Suprapubic skin (tissue), 4 donors: Measurements from ENCODE around the gene AJAP1. TPM values are rescaled to one million over a fixed set of nuclear protein-coding genes. Genes with fewer than 3 reads are reported as not detected.

Experiments
- DNase-seq, 2 donors: peaks; one replicate each; pipeline ENCODE4 v3.0.0-alpha.2; 2019; ENCODE audit warnings: low spot score in 2 of 2
- H3K27ac ChIP-seq: fragments of 200-600 bp; sonication (generic); one replicate; pipeline ENCODE4 v1.5.1; 2019
- H3K27me3 ChIP-seq: fragments of 200-600 bp; sonication (generic); one replicate; pipeline ENCODE4 v1.5.1; 2019
- H3K36me3 ChIP-seq: fragments of 200-600 bp; sonication (generic); one replicate; pipeline ENCODE4 v1.5.1; 2019
- H3K4me1 ChIP-seq: fragments of 200-600 bp; sonication (generic); one replicate; pipeline ENCODE4 v1.5.1; 2019
- H3K4me3 ChIP-seq: fragments of 200-600 bp; sonication (generic); one replicate; pipeline ENCODE4 v1.5.1; 2019; ENCODE audit warnings: mild to moderate bottlenecking
- H3K9me3 ChIP-seq: fragments of 200-600 bp; sonication (generic); one replicate; pipeline ENCODE4 v1.5.1; 2019
- CTCF ChIP-seq, 2 donors: fragments of 200-600 bp in 1 of 2; fragments of 450-650 bp in 1 of 2; sonication (generic) in 1 of 2; IDR thresholded peaks; one replicate each; pipeline ENCODE4 v1.5.1; 2016 to 2019; ENCODE audit warnings: antibody characterized with exemption in 2 of 2, mild to moderate bottlenecking in 1 of 2, moderate library complexity in 1 of 2
- EP300 ChIP-seq: sonication (generic); formaldehyde crosslinking; IDR thresholded peaks from one replicate; pipeline ENCODE4 v1.6.1; 2017; ENCODE audit warnings: antibody characterized with exemption
- POLR2A ChIP-seq, 2 donors: fragments of 450-650 bp; IDR thresholded peaks; one replicate each; pipeline ENCODE4 v1.6.1; 2017; ENCODE audit warnings: antibody characterized with exemption in 2 of 2, mild to moderate bottlenecking in 2 of 2, moderate library complexity in 2 of 2
- POLR2AphosphoS5 ChIP-seq, 3 donors: sonication (generic); formaldehyde crosslinking; IDR thresholded peaks; one replicate each; pipeline ENCODE4 v1.6.1; 2017; ENCODE audit warnings: antibody characterized with exemption in 3 of 3
- WGBS: methylation state at CpG from one replicate; pipeline ENCODE4 v1.1.5; 2018; 5-methylcytosine and 5-hydroxymethylcytosine counted together
- total RNA-seq, 4 donors: library from RNA; depleted of rRNA; stranded (reverse); fragments of >200 nt; gene quantifications; one replicate each; pipeline ENCODE4 v1.1.0, GENCODE V29; 2016

Gene AJAP1
- total RNA-seq, 4 donors from 2014 or later, result 0.11 to 2.3 (median 0.80) TPM

- WGBS, result 77% methylated on average over 4 of the region's 9 CpGs
- no peak overlapping the region for H3K27ac ChIP-seq
- no peak for DNase-seq
- TF ChIP-seq POLR2A (IDR thresholded peaks at IDR 0.05) (no peak), EP300 (no peak), CTCF (IDR thresholded peaks at IDR 0.05) (no peak), POLR2AphosphoS5 (IDR thresholded peaks at IDR 0.05) (no peak)
- no peaks in the 10 kb centered on the region for H3K36me3 ChIP-seq
- peaks cover 8% of the 10 kb centered on the region for H3K9me3 ChIP-seq
- peaks cover 11% of the 10 kb centered on the region for H3K27me3 ChIP-seq
- H3K4me3 ChIP-seq, result no peak overlapping the region
- H3K4me1 ChIP-seq, result no peaks in the 10 kb centered on the region
Observed at GRCh38 chr1:4681026-4681425, 26.6 kb downstream of the AJAP1 start.

GRCh38 chr1:4682607-4683220, 28.3 kb downstream of the AJAP1 start:
- H3K4me3 ChIP-seq, result no peak overlapping the region
- no peak for DNase-seq
- TF ChIP-seq EP300 (no peak), POLR2A (IDR thresholded peaks at IDR 0.05) (no peak), POLR2AphosphoS5 (IDR thresholded peaks at IDR 0.05) (no peak), CTCF (IDR thresholded peaks at IDR 0.05) (no peak)
- no peak overlapping the region for H3K27ac ChIP-seq
- WGBS, result 76% methylated on average over 2 of the region's 2 CpGs
- H3K36me3 ChIP-seq, result no peaks in the 10 kb centered on the region
- no peaks in the 10 kb centered on the region for H3K4me1 ChIP-seq
- peaks cover 8% of the 10 kb centered on the region for H3K9me3 ChIP-seq
- H3K27me3 ChIP-seq, result peaks cover 11% of the 10 kb centered on the region

- Histone ChIP-seq H3K9me3 (peaks cover 1% of the 10 kb centered on the region), H3K27me3 (peaks cover 11% of the 10 kb centered on the region), H3K4me1 (no peaks in the 10 kb centered on the region), H3K4me3 (no peak overlapping the region), H3K27ac (no peak overlapping the region), H3K36me3 (no peaks in the 10 kb centered on the region)
- no peak for TF ChIP-seq POLR2AphosphoS5 (IDR thresholded peaks at IDR 0.05)
- TF ChIP-seq CTCF (IDR thresholded peaks at IDR 0.05), result no peak
- TF ChIP-seq EP300, result no peak
- TF ChIP-seq POLR2A (IDR thresholded peaks at IDR 0.05), result no peak
- 80% methylated on average over 8 of the region's 8 CpGs for WGBS
- DNase-seq, result no peak
Observed at GRCh38 chr1:4684136-4684535, 29.7 kb downstream of the AJAP1 start.

- TF ChIP-seq POLR2AphosphoS5 (IDR thresholded peaks at IDR 0.05) (no peak), POLR2A (IDR thresholded peaks at IDR 0.05) (no peak), EP300 (no peak), CTCF (IDR thresholded peaks at IDR 0.05) (no peak)
Observed at GRCh38 chr1:4684864-4685522, 30.6 kb downstream of the AJAP1 start.

DNA sequence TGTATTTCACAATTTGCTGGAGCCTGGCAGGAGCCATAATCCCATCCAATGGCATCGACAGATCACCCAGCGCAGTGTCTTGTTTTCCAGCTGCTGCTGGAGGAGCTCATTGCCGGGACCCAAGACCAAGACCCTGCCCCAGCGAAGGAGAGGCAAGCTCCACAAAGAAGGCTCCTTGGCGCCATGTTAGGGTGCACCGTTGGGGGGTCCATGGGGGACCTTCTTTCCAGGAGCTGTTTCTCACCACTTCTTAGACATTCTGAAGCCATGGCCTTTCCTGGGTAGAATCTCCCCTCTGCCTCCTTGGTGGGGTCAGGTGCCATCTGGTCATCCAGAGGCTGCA, 31.1 kb downstream of the AJAP1 start:
- H3K27me3 ChIP-seq, result peaks cover 11% of the 10 kb centered on the region
- no peaks in the 10 kb centered on the region for H3K9me3 ChIP-seq
- no peaks in the 10 kb centered on the region for H3K36me3 ChIP-seq
- TF ChIP-seq CTCF (IDR thresholded peaks at IDR 0.05) (no peak), POLR2A (IDR thresholded peaks at IDR 0.05) (no peak), POLR2AphosphoS5 (IDR thresholded peaks at IDR 0.05) (no peak), EP300 (no peak)
- WGBS, result no CpG with 5 or more reads among the region's 6 CpGs
- H3K4me1 ChIP-seq, result no peaks in the 10 kb centered on the region
- no peak overlapping the region for H3K4me3 ChIP-seq
- H3K27ac ChIP-seq, result no peak overlapping the region
- no peak for DNase-seq

More at GRCh38 chr1:4684864-4685522, 30.6 kb downstream of the AJAP1 start:
- no peak overlapping the region for H3K27ac ChIP-seq
- H3K4me1 ChIP-seq, result no peaks in the 10 kb centered on the region
- no peaks in the 10 kb centered on the region for H3K36me3 ChIP-seq
- no peaks in the 10 kb centered on the region for H3K9me3 ChIP-seq
- H3K27me3 ChIP-seq, result peaks cover 11% of the 10 kb centered on the region
- no peak overlapping the region for H3K4me3 ChIP-seq
- DNase-seq, result no peak
- 73% methylated on average over 6 of the region's 7 CpGs for WGBS
